Breast epithelium (tissue), 3 donors: Measurements from ENCODE around the gene RTN4R.

Experiments
- POLR2A ChIP-seq: fragments of 450-650 bp; IDR thresholded peaks from one replicate; pipeline ENCODE4 v1.6.1; 2016; ENCODE audit warnings: antibody characterized with exemption, mild to moderate bottlenecking, moderate library complexity
- POLR2AphosphoS5 ChIP-seq, 3 donors: sonication (generic); formaldehyde crosslinking; IDR thresholded peaks; one replicate each; pipeline ENCODE4 v1.6.1; 2017; ENCODE audit warnings: antibody characterized with exemption in 3 of 3
- TF ChIP-seq, protein P1 (sequence below), 3 donors: fragments of 450-650 bp; IDR thresholded peaks; one replicate each; pipeline ENCODE4 v1.5.1; 2016 to 2017; ENCODE audit warnings: antibody characterized with exemption in 3 of 3, mild to moderate bottlenecking in 3 of 3, moderate library complexity in 3 of 3

- TF ChIP-seq, protein P1, sequence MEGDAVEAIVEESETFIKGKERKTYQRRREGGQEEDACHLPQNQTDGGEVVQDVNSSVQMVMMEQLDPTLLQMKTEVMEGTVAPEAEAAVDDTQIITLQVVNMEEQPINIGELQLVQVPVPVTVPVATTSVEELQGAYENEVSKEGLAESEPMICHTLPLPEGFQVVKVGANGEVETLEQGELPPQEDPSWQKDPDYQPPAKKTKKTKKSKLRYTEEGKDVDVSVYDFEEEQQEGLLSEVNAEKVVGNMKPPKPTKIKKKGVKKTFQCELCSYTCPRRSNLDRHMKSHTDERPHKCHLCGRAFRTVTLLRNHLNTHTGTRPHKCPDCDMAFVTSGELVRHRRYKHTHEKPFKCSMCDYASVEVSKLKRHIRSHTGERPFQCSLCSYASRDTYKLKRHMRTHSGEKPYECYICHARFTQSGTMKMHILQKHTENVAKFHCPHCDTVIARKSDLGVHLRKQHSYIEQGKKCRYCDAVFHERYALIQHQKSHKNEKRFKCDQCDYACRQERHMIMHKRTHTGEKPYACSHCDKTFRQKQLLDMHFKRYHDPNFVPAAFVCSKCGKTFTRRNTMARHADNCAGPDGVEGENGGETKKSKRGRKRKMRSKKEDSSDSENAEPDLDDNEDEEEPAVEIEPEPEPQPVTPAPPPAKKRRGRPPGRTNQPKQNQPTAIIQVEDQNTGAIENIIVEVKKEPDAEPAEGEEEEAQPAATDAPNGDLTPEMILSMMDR (IDR thresholded peaks at IDR 0.05) = no peak
- TF ChIP-seq POLR2AphosphoS5 (IDR thresholded peaks at IDR 0.05) = no peak
- TF ChIP-seq POLR2A = no peak
Observed at GRCh38 chr22:20237480-20238440, 30.4 kb downstream of the RTN4R start.
